Bronchial epithelial cell (primary cell): ENCODE measurements around the gene ADGRD1. TPM values are rescaled to one million over a fixed set of nuclear protein-coding genes. Genes with fewer than 3 reads are reported as not detected.
"Not testable (repeated sequence)": the region's sequence is repeated elsewhere in the genome, so short reads cannot be mapped to it uniquely, and the experiment has no call there.

Source experiments
- DNase-seq: peaks from one replicate; pipeline ENCODE4 v3.0.0-alpha.2; 2010; ENCODE audit warnings: low read depth
- FAIRE-seq: peaks from 2 replicates; lab custom pipeline; 2011; peaks lifted over from hg19 to GRCh38; lab: Jason Lieb, UNC
- H3K27me3 ChIP-seq: 2 replicates; pipeline ENCODE4 v1.5.1; 2011; ENCODE audit warnings: low read length; ENCODE audit not compliant: control insufficient read depth, insufficient read depth
- H3K36me3 ChIP-seq: 2 replicates; pipeline ENCODE4 v1.5.1; 2011; ENCODE audit warnings: low read length; ENCODE audit not compliant: control insufficient read depth, insufficient read depth
- H3K4me3 ChIP-seq: 2 replicates; pipeline ENCODE4 v1.5.1; 2011; ENCODE audit warnings: mild to moderate bottlenecking, low read depth, low read length, control low read depth
- total RNA-seq: library from RNA; depleted of rRNA; stranded (reverse); fragments of >200 nt; gene quantifications from 2 replicates; pipeline ENCODE4 v1.2.1, GENCODE V29; 2014
- TF ChIP-seq, protein P1 (sequence below): IDR thresholded peaks from 2 replicates; pipeline ENCODE4 v1.5.1; 2011; ENCODE audit warnings: mild to moderate bottlenecking, moderate library complexity, low read length, control low read depth, inconsistent platforms; ENCODE audit not compliant: insufficient read depth, severe bottlenecking

ADGRD1 gene
- total RNA-seq, result under 0.01 TPM in 1 of 2 replicates, not detected in the other

- TF ChIP-seq, protein P1, sequence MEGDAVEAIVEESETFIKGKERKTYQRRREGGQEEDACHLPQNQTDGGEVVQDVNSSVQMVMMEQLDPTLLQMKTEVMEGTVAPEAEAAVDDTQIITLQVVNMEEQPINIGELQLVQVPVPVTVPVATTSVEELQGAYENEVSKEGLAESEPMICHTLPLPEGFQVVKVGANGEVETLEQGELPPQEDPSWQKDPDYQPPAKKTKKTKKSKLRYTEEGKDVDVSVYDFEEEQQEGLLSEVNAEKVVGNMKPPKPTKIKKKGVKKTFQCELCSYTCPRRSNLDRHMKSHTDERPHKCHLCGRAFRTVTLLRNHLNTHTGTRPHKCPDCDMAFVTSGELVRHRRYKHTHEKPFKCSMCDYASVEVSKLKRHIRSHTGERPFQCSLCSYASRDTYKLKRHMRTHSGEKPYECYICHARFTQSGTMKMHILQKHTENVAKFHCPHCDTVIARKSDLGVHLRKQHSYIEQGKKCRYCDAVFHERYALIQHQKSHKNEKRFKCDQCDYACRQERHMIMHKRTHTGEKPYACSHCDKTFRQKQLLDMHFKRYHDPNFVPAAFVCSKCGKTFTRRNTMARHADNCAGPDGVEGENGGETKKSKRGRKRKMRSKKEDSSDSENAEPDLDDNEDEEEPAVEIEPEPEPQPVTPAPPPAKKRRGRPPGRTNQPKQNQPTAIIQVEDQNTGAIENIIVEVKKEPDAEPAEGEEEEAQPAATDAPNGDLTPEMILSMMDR, result no peak
- no peaks in the 10 kb centered on the region for H3K36me3 ChIP-seq
- no peak within 1 kb of the TSS for H3K4me3 ChIP-seq
- no peak for DNase-seq
- peaks cover 4% of the 10 kb centered on the region for H3K27me3 ChIP-seq
- FAIRE-seq, result no peak
These were observed at the start of gene ADGRD1 for GRCh38 chr12:130953771-130954543. ADGRD1 (plus strand) TSS chr12:130953907; CDS start chr12:130954466, 559 bp downstream.

DNA sequence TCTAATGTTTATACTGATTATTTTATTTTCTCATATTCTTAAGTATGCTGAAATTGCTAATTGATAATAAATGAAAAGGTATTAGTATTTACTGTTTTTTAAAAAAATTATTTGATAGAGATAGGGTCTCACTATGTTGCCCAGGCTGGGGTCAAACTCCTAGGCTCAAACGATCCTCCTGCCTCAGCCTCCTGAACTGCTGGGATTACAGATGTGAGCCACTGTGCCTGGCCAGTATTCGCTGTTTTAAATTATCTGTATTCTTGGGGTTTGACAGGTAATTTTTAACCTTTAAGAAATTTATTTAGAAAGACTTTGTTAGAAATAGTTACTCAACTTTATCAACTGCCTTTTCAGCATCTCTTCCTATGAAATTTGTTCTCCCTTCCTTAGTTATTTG lies 49.6 kb upstream of the ADGRD1 start:
- H3K4me3 ChIP-seq, result no peak overlapping the region
- no peak for DNase-seq
- TF ChIP-seq, protein P1, result no peak
- H3K27me3 ChIP-seq, result no peaks in the 10 kb centered on the region
- H3K36me3 ChIP-seq, result no peaks in the 10 kb centered on the region
- no peak for FAIRE-seq

DNA sequence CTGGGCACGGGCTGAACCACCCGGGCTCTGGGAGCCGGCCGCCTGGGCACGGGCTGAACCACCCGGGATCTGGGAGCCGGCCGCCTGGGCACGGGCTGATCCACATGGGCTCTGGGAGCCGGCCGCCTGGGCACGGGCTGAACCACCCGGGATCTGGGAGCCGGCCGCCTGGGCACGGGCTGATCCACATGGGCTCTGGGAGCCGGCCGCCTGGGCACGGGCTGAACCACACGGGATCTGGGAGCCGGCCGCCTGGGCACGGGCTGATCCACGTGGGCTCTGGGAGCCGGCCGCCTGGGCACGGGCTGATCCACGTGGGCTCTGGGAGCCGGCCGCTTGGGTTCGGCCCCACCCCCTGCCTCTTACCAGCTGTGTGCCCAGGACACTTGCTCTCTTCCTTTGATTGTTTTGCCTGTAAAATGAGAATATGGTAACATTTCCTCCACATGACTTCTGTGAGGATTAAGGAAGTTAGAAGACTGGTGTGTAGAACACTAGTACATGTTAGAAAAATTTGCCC lies 48.7 kb upstream of the ADGRD1 start:
- not testable (repeated sequence) for H3K27me3 ChIP-seq

DNA sequence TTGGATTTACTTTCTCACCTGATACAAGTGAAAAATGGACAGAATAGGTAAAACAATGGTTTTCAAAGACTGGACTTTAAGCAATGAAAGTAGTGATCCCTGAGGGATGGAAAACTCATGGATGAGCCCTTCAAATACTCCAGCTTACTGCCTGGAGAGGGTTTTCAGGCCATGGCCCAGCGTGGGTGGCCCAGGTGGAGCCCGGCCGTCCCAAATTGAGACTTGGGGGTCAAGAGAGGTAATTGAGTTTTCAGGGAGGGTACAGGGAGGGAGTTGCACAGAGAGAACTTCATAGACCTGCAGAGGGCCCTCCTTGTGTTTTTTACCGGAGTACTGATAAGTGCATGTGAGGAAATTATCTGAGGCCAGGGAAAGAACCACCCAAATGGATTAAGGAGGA lies 44.6 kb upstream of the ADGRD1 start:
- DNase-seq (no peak), FAIRE-seq (no peak)
- Histone ChIP-seq H3K27me3 (no peaks in the 10 kb centered on the region), H3K4me3 (no peak overlapping the region), H3K36me3 (no peaks in the 10 kb centered on the region)
- TF ChIP-seq, protein P1, result no peak

More for the DNA sequence above, 48.7 kb upstream of the ADGRD1 start:
- DNase-seq, FAIRE-seq, H3K36me3 ChIP-seq, H3K4me3 ChIP-seq: not testable (repeated sequence)

GRCh38 chr12:130911193-130911592 lies 42.5 kb upstream of the ADGRD1 start:
- H3K36me3 ChIP-seq, result no peaks in the 10 kb centered on the region
- no peaks in the 10 kb centered on the region for H3K27me3 ChIP-seq
- no peak for FAIRE-seq
- TF ChIP-seq, protein P1, result no peak
- no peak for DNase-seq
- H3K4me3 ChIP-seq, result no peak overlapping the region

DNA sequence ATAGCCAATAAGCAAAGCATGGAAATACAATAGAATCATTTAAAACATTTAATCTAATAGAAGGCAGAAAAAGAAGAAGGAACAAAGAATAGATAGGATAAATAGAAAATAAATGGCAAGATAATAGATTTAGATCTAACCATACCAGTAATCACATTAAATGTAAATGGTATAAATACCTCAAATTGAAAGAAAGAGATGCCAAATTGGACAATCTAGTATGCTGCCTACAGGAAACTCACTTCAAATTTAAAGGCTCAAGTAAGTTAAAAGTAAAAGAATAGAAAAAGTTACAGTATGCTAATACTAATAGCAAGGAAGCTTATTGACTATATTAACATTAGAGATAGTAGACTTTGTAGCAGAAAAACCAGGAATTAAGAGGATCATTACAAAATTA lies 41.8 kb upstream of the ADGRD1 start:
- no peak overlapping the region for H3K4me3 ChIP-seq
- DNase-seq, result no peak
- no peaks in the 10 kb centered on the region for H3K27me3 ChIP-seq
- H3K36me3 ChIP-seq, result no peaks in the 10 kb centered on the region
- TF ChIP-seq, protein P1, result no peak
- no peak for FAIRE-seq
